Activated B cell treated with CpG ODN at 0.5 μM for 24 hours (primary cell): Measurements from ENCODE around the gene PLET1. TPM values are rescaled to one million over a fixed set of nuclear protein-coding genes. Genes with fewer than 3 reads are reported as not detected.

Experiments used
- ATAC-seq: fragments of 200-7000 bp; cut with Tn5 transposase; one replicate; pipeline ENCODE4 v1.10.0; 2021; ENCODE audit warnings: low read depth, mild to moderate bottlenecking, moderate library complexity
- CTCF ChIA-PET: fragments of 350-600 bp; sonication (Branson Sonifier 250); formaldehyde crosslinking; loops from one replicate; lab custom pipeline; 2021; ENCODE audit warnings: antibody characterized with exemption; lab: Charles Lee
- POLR2A ChIA-PET: fragments of 350-600 bp; sonication (Branson Sonifier 250); formaldehyde crosslinking; loops from one replicate; lab custom pipeline; 2021; ENCODE audit warnings: antibody characterized with exemption; lab: Charles Lee
- DNase-seq: peaks from one replicate; pipeline ENCODE4 v3.0.0; 2022
- H3K27ac Mint-ChIP-seq: one replicate; pipeline ENCODE4 v1.8.0; 2020; ENCODE audit warnings: mixed read lengths
- H3K27me3 Mint-ChIP-seq: one replicate; pipeline ENCODE4 v1.8.0; 2021; ENCODE audit warnings: mixed read lengths
- H3K36me3 Mint-ChIP-seq: one replicate; pipeline ENCODE4 v1.8.0; 2021; ENCODE audit warnings: low read depth, mixed read lengths
- H3K4me1 Mint-ChIP-seq: one replicate; pipeline ENCODE4 v1.8.0; 2021; ENCODE audit warnings: mixed read lengths
- H3K4me3 Mint-ChIP-seq: one replicate; pipeline ENCODE4 v1.8.0; 2020; ENCODE audit warnings: mild to moderate bottlenecking, mixed read lengths
- H3K9me3 Mint-ChIP-seq: one replicate; pipeline ENCODE4 v1.8.0; 2020; ENCODE audit warnings: mixed read lengths
- intact Hi-C: fragments of 100-400 bp; cut with micrococcal nuclease; formaldehyde crosslinking; loops from one replicate; pipeline ENCODE4 v1.15.1; 2024
- total RNA-seq: library from RNA; stranded (reverse); gene quantifications from 2 replicates; pipeline ENCODE4 v1.2.3, GENCODE V29; 2022
- TF ChIP-seq, protein P1 (sequence below): fragments of 200-600 bp; IDR thresholded peaks from one replicate; pipeline ENCODE4 v1.8.0; 2022; ENCODE audit warnings: antibody characterized with exemption, mild to moderate bottlenecking

The PLET1 gene
- total RNA-seq, 1 donor from 2014 or later, result not detected

DNA sequence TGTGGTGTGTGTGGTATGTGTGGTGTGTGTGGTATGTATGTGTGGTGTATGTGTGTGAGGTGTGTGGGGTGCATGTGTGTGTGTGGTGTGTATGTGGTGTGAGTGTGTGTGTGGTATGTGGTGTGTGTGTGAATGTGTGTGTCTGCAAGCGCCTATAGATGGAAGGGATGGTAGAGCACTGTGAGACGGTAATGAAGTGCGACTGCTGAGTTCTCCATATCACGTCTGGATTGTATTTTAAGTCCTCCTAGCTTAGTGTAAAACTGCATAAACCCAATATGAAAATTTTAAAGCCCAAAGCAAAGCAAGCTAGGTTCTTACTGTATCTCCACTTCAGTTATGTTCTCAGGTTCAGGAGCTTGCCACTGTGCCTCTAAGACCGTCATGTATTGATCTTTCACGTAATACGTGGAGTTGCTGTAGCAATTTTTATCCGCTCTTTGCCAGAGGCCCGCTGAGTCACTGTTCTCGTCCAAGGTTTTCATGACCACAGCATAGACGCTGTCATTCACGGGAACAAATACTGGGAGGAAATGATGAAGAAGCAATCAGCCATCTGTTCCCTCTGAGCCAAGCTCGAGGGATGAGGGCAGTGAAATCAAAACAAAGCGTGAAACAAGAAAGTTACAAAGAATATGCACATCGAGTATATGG is 5.5 kb downstream of the PLET1 start:
- no peaks in the 10 kb centered on the region for H3K4me1 Mint-ChIP-seq

DNA sequence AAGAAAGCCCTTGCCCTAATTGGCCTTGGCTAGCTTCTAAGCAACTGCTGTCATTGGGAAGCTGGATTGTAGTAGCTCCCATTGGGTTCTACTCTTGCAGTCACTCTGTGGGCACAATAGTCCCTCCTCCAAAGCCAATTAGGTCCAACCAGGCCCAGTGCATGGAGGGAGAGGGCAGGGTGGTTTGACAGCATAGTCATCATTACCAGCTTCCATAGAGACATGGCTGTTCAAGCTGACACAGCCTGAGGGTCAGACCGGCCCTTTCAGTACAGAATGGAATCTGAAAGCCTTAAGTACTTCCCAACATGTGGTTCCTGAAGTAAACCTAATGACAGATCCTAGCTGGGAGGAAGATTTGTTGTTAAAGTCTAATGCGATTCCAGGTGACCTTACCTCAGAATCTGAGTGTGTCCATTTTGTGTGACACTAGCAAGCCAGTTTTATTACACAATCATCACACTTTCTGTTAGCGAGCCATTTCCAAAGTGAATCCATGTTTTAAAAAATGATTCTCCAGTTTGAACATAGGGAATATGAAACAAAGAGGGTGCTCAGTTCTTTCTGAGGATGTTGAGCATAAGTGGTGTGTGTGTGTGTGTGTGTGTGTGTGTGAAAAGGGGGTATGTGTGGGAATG is 6.9 kb downstream of the PLET1 start:
- ChIA-PET POLR2A (no interaction called here), CTCF (interaction anchor here (1.1 kb wide), 1 partner anchor 34 kb away, joined by 3 read pairs; no protein-coding TSS in a partner anchor)
- intact Hi-C loops, result no loop called here
- ATAC-seq (no peak), DNase-seq (no peak)
- Mint-ChIP-seq H3K4me3 (no peak overlapping the region), H3K27ac (no peak overlapping the region), H3K36me3 (peaks cover 3% of the 10 kb centered on the region), H3K9me3 (no peaks in the 10 kb centered on the region), H3K4me1 (no peaks in the 10 kb centered on the region), H3K27me3 (no peaks in the 10 kb centered on the region)
- TF ChIP-seq, protein P1, sequence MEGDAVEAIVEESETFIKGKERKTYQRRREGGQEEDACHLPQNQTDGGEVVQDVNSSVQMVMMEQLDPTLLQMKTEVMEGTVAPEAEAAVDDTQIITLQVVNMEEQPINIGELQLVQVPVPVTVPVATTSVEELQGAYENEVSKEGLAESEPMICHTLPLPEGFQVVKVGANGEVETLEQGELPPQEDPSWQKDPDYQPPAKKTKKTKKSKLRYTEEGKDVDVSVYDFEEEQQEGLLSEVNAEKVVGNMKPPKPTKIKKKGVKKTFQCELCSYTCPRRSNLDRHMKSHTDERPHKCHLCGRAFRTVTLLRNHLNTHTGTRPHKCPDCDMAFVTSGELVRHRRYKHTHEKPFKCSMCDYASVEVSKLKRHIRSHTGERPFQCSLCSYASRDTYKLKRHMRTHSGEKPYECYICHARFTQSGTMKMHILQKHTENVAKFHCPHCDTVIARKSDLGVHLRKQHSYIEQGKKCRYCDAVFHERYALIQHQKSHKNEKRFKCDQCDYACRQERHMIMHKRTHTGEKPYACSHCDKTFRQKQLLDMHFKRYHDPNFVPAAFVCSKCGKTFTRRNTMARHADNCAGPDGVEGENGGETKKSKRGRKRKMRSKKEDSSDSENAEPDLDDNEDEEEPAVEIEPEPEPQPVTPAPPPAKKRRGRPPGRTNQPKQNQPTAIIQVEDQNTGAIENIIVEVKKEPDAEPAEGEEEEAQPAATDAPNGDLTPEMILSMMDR, result no peak

More for the DNA sequence above, 5.5 kb downstream of the PLET1 start:
- ATAC-seq (no peak), DNase-seq (no peak)
- CTCF ChIA-PET, result no interaction called here
- H3K9me3 Mint-ChIP-seq, result no peaks in the 10 kb centered on the region
- intact Hi-C loops, result no loop called here
- H3K27me3 Mint-ChIP-seq, result no peaks in the 10 kb centered on the region
- H3K4me3 Mint-ChIP-seq, result no peak overlapping the region
- H3K27ac Mint-ChIP-seq, result no peak overlapping the region
- POLR2A ChIA-PET, result no interaction called here
- peaks cover 3% of the 10 kb centered on the region for H3K36me3 Mint-ChIP-seq
- TF ChIP-seq, protein P1, result no peak

DNA sequence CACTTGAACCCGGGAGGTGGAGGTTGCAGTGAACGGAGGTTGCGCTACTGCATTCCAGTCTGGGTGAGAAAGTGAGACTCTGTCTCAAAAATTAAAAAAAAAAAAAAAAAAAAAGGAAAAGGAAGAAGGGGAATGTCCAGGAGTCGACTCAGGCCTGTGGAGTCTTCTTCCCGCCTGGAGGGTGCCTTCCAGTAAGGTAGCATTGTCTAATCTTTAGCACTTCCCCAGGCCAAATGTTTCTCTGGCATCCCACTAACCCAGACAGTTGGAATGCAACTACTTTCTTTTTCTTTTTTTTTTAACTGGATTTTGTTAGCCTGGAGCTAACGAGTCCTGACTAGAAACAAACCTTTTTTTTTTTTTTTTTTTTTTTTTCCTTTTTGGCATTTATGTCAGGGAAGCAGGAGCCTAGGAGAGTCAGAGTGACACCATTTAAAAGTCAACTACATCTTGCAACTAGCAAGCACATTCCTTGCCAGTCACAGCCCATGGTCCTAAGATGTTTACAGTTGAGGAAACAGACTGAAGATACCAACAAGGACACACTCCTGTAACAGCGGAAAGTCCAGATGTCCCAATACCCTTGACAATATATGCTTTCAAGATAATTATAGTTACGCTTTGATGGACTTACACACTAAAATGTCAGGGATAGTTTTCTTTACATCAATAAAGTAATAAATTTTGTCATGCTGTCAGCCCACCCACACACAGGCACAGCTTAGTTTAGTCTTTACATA is 10.6 kb downstream of the PLET1 start:
- Mint-ChIP-seq H3K27ac (no peak overlapping the region), H3K27me3 (no peaks in the 10 kb centered on the region), H3K9me3 (no peaks in the 10 kb centered on the region), H3K4me1 (no peaks in the 10 kb centered on the region), H3K36me3 (no peaks in the 10 kb centered on the region), H3K4me3 (no peak overlapping the region)
- ATAC-seq (no peak), DNase-seq (no peak)
- CTCF ChIA-PET, result no interaction called here
- POLR2A ChIA-PET, result no interaction called here
- intact Hi-C loops, result no loop called here
- TF ChIP-seq, protein P1, result no peak

DNA sequence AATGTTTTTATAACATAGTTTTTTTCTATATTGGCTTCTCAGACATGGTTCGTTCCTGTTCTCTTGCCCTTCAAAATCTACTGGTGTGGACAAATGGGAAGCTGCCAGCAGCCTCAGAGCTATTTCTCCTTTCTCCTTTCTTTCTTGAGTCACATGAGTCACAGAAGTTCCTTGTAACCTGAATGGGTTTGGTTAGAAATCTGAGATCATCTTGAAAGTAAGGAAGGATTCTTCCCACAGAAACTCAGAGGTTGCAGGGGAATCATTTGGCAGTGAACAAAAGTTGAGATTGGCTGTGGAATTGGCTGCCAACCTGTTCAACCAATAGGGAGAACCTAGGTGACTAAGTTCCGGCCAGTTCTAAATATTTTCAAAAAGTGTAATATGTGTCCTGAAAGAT is 12.5 kb downstream of the PLET1 start:
- DNase-seq (no peak), ATAC-seq (no peak)
- no peaks in the 10 kb centered on the region for H3K27me3 Mint-ChIP-seq
- H3K4me3 Mint-ChIP-seq, result no peak overlapping the region
- H3K27ac Mint-ChIP-seq, result no peak overlapping the region
- ChIA-PET CTCF (no interaction called here), POLR2A (no interaction called here)
- H3K4me1 Mint-ChIP-seq, result no peaks in the 10 kb centered on the region
- intact Hi-C loops, result no loop called here
- TF ChIP-seq, protein P1, result no peak
- H3K9me3 Mint-ChIP-seq, result no peaks in the 10 kb centered on the region
- peaks cover 7% of the 10 kb centered on the region for H3K36me3 Mint-ChIP-seq

DNA sequence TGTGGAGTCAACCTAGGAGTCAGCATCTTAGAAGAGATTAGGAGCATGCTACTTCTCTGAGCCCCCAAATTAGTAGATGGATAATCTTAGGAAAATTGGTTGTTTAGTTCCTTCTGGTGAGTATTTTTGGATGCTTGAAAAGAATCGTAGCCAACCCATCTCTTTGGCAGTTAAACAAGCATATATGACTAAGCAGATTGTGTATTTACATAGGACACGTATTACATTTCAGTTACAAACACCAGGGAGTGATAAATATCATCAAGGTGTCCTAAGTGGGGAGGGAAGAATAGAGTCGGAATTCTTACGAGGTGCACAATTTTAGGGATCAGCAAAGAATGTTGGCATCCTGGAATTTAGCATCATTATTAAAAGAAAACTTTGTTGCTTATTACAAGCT is 13.5 kb downstream of the PLET1 start:
- DNase-seq (no peak), ATAC-seq (no peak)
- H3K27me3 Mint-ChIP-seq, result no peaks in the 10 kb centered on the region
- H3K4me1 Mint-ChIP-seq, result no peaks in the 10 kb centered on the region
- no peaks in the 10 kb centered on the region for H3K9me3 Mint-ChIP-seq
- ChIA-PET POLR2A (no interaction called here), CTCF (interaction anchor here (1.9 kb wide), 1 partner anchor 33 kb away, joined by 6 read pairs; no protein-coding TSS in a partner anchor)
- TF ChIP-seq, protein P1, result no peak
- H3K4me3 Mint-ChIP-seq, result no peak overlapping the region
- no peak overlapping the region for H3K27ac Mint-ChIP-seq
- intact Hi-C loops, result no loop called here
- peaks cover 13% of the 10 kb centered on the region for H3K36me3 Mint-ChIP-seq
